ENCODE measurements around the gene TGM6. TPM values are rescaled to one million over a fixed set of nuclear protein-coding genes. Genes with fewer than 3 reads are reported as not detected.

TGM6 gene
- total and polyA plus RNA-seq, 7 experiments from 2014 or later: not detected

DNA sequence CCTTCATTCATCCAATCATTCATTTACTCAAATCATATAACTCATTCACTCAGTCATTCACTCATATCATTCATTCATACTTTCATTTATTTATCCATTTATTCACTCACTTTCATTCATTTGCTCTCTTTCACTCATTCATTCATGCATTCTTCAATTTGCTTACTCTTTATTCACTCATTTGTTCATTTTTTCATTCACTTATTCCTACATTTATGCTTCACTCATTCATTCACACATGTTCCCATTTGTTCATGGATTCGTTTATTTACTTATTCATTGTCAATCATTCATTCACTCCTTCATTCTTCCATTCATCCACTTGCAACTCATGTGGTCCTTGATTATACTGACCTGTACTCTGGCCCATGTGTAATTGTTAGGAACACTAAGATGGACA, 50.5 kb downstream of the TGM6 start:
- H3K4me3 Mint-ChIP-seq: no peak overlapping the region
- no peaks in the 10 kb centered on the region for H3K9me3 ChIP-seq (ENCODE audit: control insufficient read depth in 2 of 3, low read length in 3 of 3)
- H3K4me1 Mint-ChIP-seq: no peaks in the 10 kb centered on the region
- intact Hi-C loops (cut with micrococcal nuclease): no loop called here
- no peaks in the 10 kb centered on the region for H3K4me1 ChIP-seq (ENCODE audit: control insufficient read depth in 2 of 2, insufficient read depth in 2 of 2, low read length in 2 of 2)
- H3K27ac ChIP-seq (ENCODE audit: low read depth, low read length): no peak overlapping the region
- no peaks in the 10 kb centered on the region for H3K36me3 ChIP-seq (ENCODE audit: control insufficient read depth in 2 of 3, insufficient read depth in 3 of 3, low read length in 3 of 3)
- H3K27me3 Mint-ChIP-seq: peaks cover 8 to 20% (median 9%) of the 10 kb centered on the region in 5 donors
- CTCF ChIA-PET: no interaction called here
- DNase-seq (no peak), ATAC-seq (no peak)
- H3K27me3 ChIP-seq (ENCODE audit: control insufficient read depth in 2 of 2, insufficient read depth in 2 of 2, low read length in 2 of 2): no peaks in the 10 kb centered on the region
- no peak overlapping the region for H3K4me3 ChIP-seq (ENCODE audit: low read length)
- H3K36me3 Mint-ChIP-seq: no peaks in the 10 kb centered on the region
- H3K27ac Mint-ChIP-seq: no peak overlapping the region
- POLR2A ChIA-PET: no interaction called here
- H3K9me3 Mint-ChIP-seq: no peaks in the 10 kb centered on the region

DNA sequence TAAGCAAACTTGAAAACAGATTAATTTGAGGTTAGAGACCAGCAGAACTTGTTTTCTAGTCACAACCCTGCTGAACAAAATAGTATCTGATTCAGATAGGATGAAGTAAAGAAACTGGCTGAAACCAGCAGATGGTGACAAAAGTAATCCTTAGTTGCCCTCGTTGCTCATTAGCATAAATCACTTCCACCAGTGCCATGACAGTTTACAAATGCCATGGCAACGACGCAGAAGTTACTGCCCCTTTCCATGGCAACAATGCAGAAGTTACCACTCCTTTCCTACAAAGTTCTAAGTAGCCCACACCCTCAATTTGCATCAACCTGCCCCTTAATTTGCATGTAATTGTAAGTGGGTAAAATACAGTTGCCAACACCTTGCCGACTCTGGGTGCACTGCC, 66.1 kb downstream of the TGM6 start:
- Mint-ChIP-seq H3K27ac (no peak overlapping the region), H3K4me3 (no peak overlapping the region), H3K9me3 (peaks cover 0 to 11% (median 0%) of the 10 kb centered on the region in 11 donors), H3K36me3 (peaks cover 0 to 8% (median 4%) of the 10 kb centered on the region in 5 donors), H3K4me1 (peaks cover 0 to 13% (median 2%) of the 10 kb centered on the region in 7 donors), H3K27me3 (peaks cover 0 to 4% (median 0%) of the 10 kb centered on the region in 5 donors)
- Histone ChIP-seq H3K4me3 (ENCODE audit: low read length) (no peak overlapping the region), H3K27me3 (ENCODE audit: control insufficient read depth in 2 of 2, insufficient read depth in 2 of 2, low read length in 2 of 2) (no peaks in the 10 kb centered on the region), H3K4me1 (ENCODE audit: control insufficient read depth in 2 of 2, insufficient read depth in 2 of 2, low read length in 2 of 2) (peaks cover 0 to 6% of the 10 kb centered on the region in 2 donors), H3K27ac (ENCODE audit: low read depth, low read length) (no peak overlapping the region), H3K9me3 (ENCODE audit: control insufficient read depth in 2 of 3, low read length in 3 of 3) (peaks cover 0 to 3% (median 0%) of the 10 kb centered on the region in 3 experiments), H3K36me3 (ENCODE audit: control insufficient read depth in 2 of 3, insufficient read depth in 3 of 3, low read length in 3 of 3) (no peaks in the 10 kb centered on the region)
- CTCF ChIA-PET: no interaction called here
- ATAC-seq: peak; percentile 60
- intact Hi-C loops (cut with micrococcal nuclease): no loop called here
- POLR2A ChIA-PET: no interaction called here
- no peak for DNase-seq

DNA sequence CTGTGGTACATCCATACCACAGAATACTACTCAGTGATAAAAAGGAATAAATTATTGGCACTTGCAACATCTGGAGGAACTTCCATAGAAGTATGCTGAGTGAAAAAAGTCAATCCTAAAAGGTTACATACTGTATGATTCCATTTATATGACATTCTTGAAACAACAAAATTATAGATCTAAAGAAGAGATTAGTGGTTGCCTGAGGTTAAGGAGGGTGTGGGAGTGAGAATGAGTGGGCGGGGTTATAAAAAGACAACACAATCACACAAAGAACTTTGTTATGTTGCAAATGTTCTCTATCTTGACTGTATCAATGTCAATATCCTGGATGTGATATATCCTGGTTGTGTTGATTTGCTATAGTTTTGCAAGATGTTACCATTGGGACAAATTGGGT, 68.7 kb downstream of the TGM6 start:
- Histone ChIP-seq H3K4me1 (ENCODE audit: control insufficient read depth in 2 of 2, insufficient read depth in 2 of 2, low read length in 2 of 2) (peaks cover 0 to 6% of the 10 kb centered on the region in 2 donors), H3K9me3 (ENCODE audit: control insufficient read depth in 2 of 3, low read length in 3 of 3) (peaks cover 0 to 3% (median 0%) of the 10 kb centered on the region in 3 experiments), H3K36me3 (ENCODE audit: control insufficient read depth in 2 of 3, insufficient read depth in 3 of 3, low read length in 3 of 3) (no peaks in the 10 kb centered on the region), H3K4me3 (ENCODE audit: low read length) (no peak overlapping the region), H3K27me3 (ENCODE audit: control insufficient read depth in 2 of 2, insufficient read depth in 2 of 2, low read length in 2 of 2) (no peaks in the 10 kb centered on the region), H3K27ac (ENCODE audit: low read depth, low read length) (no peak overlapping the region)
- intact Hi-C loops (cut with micrococcal nuclease): no loop called here
- no peak for ATAC-seq
- H3K36me3 Mint-ChIP-seq: peaks cover 0 to 8% (median 0%) of the 10 kb centered on the region in 5 donors
- H3K4me3 Mint-ChIP-seq: no peak overlapping the region
- peaks cover 0 to 13% (median 4%) of the 10 kb centered on the region in 7 donors for H3K4me1 Mint-ChIP-seq
- H3K9me3 Mint-ChIP-seq: peaks cover 0 to 11% (median 0%) of the 10 kb centered on the region in 11 donors
- CTCF ChIA-PET: no interaction called here
- POLR2A ChIA-PET: no interaction called here
- no peak overlapping the region for H3K27ac Mint-ChIP-seq
- no peak for DNase-seq
- peaks cover 0 to 4% (median 0%) of the 10 kb centered on the region in 5 donors for H3K27me3 Mint-ChIP-seq

DNA sequence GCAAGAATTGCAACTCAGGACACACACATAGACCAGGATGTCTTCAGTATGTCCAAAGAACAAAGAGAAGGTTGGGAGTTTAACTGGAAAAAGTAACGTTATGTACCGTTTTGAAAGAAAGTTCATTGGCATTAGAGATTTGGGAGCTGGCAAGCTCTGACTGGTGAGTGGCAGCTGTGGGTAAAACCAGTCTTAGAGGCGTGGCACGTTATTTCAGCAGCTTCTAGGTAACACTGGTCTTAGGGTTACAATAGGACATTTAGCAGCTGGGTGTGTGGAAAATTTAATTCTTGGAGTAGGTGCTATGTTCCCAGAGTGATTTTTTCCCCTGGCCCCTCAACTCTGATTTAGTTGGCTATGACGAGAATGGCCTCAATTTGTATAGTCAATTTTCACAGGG, 70.7 kb downstream of the TGM6 start:
- intact Hi-C loops (cut with micrococcal nuclease): loop anchor here (5.0 kb wide), 1 partner anchor 484 kb away; no protein-coding TSS in a partner anchor
- CTCF ChIA-PET: interaction anchor here (1.2 kb wide), 1 partner anchor 12 kb away, joined by 4 read pairs; no protein-coding TSS in a partner anchor

DNA sequence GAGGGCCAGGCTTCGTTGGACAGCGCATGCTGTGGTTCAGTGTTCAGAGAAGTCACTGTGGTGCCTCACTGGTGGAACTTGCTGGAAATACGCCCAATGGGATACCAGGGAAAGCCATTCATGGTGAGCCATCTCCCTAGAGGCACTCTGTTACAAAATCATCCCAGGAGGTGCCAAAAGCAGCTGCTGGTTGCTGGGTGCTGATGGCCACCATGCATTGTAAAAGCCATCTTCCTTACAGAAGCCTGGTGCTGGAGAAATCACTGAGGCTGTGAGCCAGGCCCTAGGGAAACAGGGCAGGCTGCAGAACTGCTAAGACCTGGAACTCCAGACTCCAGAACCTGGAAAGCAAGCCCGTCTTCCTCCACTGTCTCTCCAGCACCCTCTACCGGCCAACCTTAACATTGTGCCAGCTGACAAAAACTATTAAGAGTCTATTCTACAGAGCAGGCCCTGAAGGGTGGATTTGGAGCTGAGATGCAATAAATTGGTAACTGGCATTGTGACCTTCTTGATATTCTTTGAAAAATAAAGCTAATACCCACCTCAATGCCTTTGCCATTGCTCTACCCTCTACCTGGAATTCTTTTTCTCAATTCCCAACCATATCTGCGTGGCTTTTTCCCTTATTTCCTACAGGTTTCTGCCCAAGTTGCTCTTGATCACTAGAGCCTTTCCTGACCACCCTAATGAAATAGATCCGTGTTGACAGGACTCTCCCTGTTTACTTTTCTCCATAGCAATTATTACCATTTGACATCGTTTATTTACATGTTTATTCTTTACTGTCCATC, 71.4 kb downstream of the TGM6 start:
- ChIA-PET CTCF (interaction anchor here (0.8 to 1.2 kb wide), 3 partner anchors 11 to 82 kb away, joined by 3 to 4 read pairs (median 3); no protein-coding TSS in a partner anchor), POLR2A (interaction anchor here (0.7 kb wide), 1 partner anchor 222 kb away, joined by 3 read pairs; no protein-coding TSS in a partner anchor)
- H3K4me3 Mint-ChIP-seq: no peak overlapping the region
- H3K27me3 Mint-ChIP-seq: peaks cover 0 to 4% (median 0%) of the 10 kb centered on the region in 5 donors
- no peak overlapping the region for H3K27ac Mint-ChIP-seq
- intact Hi-C loops (cut with micrococcal nuclease): loop anchor here (1.0 to 5.0 kb wide), 5 partner anchors 65 to 687 kb away; no protein-coding TSS in a partner anchor
- H3K4me1 ChIP-seq (ENCODE audit: control insufficient read depth in 2 of 2, insufficient read depth in 2 of 2, low read length in 2 of 2): peaks cover 0 to 6% of the 10 kb centered on the region in 2 donors
- peaks cover 0 to 13% (median 4%) of the 10 kb centered on the region in 7 donors for H3K4me1 Mint-ChIP-seq
- H3K36me3 Mint-ChIP-seq: peaks cover 0 to 4% (median 0%) of the 10 kb centered on the region in 5 donors
- DNase-seq: peak; percentile 12 to 68 (median 39)
- no peaks in the 10 kb centered on the region for H3K9me3 ChIP-seq (ENCODE audit: control insufficient read depth in 2 of 3, low read length in 3 of 3)
- ATAC-seq: peak; percentile 78
- H3K27me3 ChIP-seq (ENCODE audit: control insufficient read depth in 2 of 2, insufficient read depth in 2 of 2, low read length in 2 of 2): no peaks in the 10 kb centered on the region
- no peak overlapping the region for H3K27ac ChIP-seq (ENCODE audit: low read depth, low read length)
- peaks cover 0 to 3% (median 0%) of the 10 kb centered on the region in 11 donors for H3K9me3 Mint-ChIP-seq
- no peaks in the 10 kb centered on the region for H3K36me3 ChIP-seq (ENCODE audit: control insufficient read depth in 2 of 3, insufficient read depth in 3 of 3, low read length in 3 of 3)
- H3K4me3 ChIP-seq (ENCODE audit: low read length): no peak overlapping the region

More for the DNA sequence above, 70.7 kb downstream of the TGM6 start:
- H3K4me3 Mint-ChIP-seq: no peak overlapping the region
- Histone ChIP-seq H3K36me3 (ENCODE audit: control insufficient read depth in 2 of 3, insufficient read depth in 3 of 3, low read length in 3 of 3) (no peaks in the 10 kb centered on the region), H3K4me1 (ENCODE audit: control insufficient read depth in 2 of 2, insufficient read depth in 2 of 2, low read length in 2 of 2) (peaks cover 0 to 6% of the 10 kb centered on the region in 2 donors), H3K27ac (ENCODE audit: low read depth, low read length) (no peak overlapping the region), H3K9me3 (ENCODE audit: control insufficient read depth in 2 of 3, low read length in 3 of 3) (peaks cover 0 to 3% (median 0%) of the 10 kb centered on the region in 3 experiments), H3K4me3 (ENCODE audit: low read length) (no peak overlapping the region), H3K27me3 (ENCODE audit: control insufficient read depth in 2 of 2, insufficient read depth in 2 of 2, low read length in 2 of 2) (no peaks in the 10 kb centered on the region)
- H3K4me1 Mint-ChIP-seq: peaks cover 0 to 13% (median 4%) of the 10 kb centered on the region in 7 donors
- POLR2A ChIA-PET: interaction anchor here (0.7 kb wide), 1 partner anchor 223 kb away, joined by 3 read pairs; no protein-coding TSS in a partner anchor
- H3K27ac Mint-ChIP-seq: no peak overlapping the region
- DNase-seq (no peak), ATAC-seq (no peak)
- peaks cover 0 to 7% (median 0%) of the 10 kb centered on the region in 5 donors for H3K36me3 Mint-ChIP-seq
- peaks cover 0 to 8% (median 0%) of the 10 kb centered on the region in 11 donors for H3K9me3 Mint-ChIP-seq
- H3K27me3 Mint-ChIP-seq: peaks cover 0 to 4% (median 0%) of the 10 kb centered on the region in 5 donors

DNA sequence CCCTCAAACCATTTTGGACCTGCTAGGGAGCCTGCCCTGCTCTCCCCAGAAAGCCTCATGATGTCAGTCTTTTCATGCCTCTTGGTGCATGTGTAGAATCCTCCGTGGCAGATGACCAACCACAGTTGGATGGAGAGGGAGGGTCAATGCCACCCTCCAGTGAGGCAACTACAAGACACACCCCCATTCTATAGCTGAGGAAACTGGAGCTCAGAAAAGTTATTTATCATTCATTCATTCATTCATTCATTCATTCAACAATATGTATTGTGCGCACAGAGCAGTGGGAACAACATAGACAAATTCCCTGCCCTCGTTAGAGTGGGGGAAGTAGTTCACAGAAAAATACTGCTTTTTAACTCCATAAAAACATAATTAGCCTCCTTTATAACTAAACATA, 73.1 kb downstream of the TGM6 start:
- intact Hi-C loops (cut with micrococcal nuclease): loop anchor here (2.0 to 5.0 kb wide), 3 partner anchors 67 to 689 kb away; no protein-coding TSS in a partner anchor
- Mint-ChIP-seq H3K27ac (no peak overlapping the region), H3K4me1 (peaks cover 0 to 15% (median 4%) of the 10 kb centered on the region in 7 donors), H3K4me3 (no peak overlapping the region), H3K27me3 (peaks cover 0 to 4% (median 0%) of the 10 kb centered on the region in 5 donors), H3K9me3 (no peaks in the 10 kb centered on the region), H3K36me3 (peaks cover 0 to 3% (median 2%) of the 10 kb centered on the region in 5 donors)
- H3K27ac ChIP-seq (ENCODE audit: low read depth, low read length): no peak overlapping the region
- no peak overlapping the region for H3K4me3 ChIP-seq (ENCODE audit: low read length)
- POLR2A ChIA-PET: no interaction called here
- CTCF ChIA-PET: interaction anchor here (0.7 to 1.0 kb wide), 3 partner anchors 24 to 216 kb away, joined by 3 to 7 read pairs (median 3); no protein-coding TSS in a partner anchor
- no peak for ATAC-seq
- H3K36me3 ChIP-seq (ENCODE audit: control insufficient read depth in 2 of 3, insufficient read depth in 3 of 3, low read length in 3 of 3): peaks cover 0 to 2% (median 0%) of the 10 kb centered on the region in 3 experiments
- H3K27me3 ChIP-seq (ENCODE audit: control insufficient read depth in 2 of 2, insufficient read depth in 2 of 2, low read length in 2 of 2): no peaks in the 10 kb centered on the region
- peaks cover 0 to 6% of the 10 kb centered on the region in 2 donors for H3K4me1 ChIP-seq (ENCODE audit: control insufficient read depth in 2 of 2, insufficient read depth in 2 of 2, low read length in 2 of 2)
- no peak for DNase-seq
- H3K9me3 ChIP-seq (ENCODE audit: control insufficient read depth in 2 of 3, low read length in 3 of 3): no peaks in the 10 kb centered on the region
